Colonic mucosa (tissue), 4 donors: ENCODE results near the gene AMELY. TPM values are rescaled to one million over a fixed set of nuclear protein-coding genes. Genes with fewer than 3 reads are reported as not detected.
"Not testable (repeated sequence)": the region's sequence is repeated elsewhere in the genome, so short reads cannot be mapped to it uniquely, and the experiment has no call there.

Experiments used
- DNase-seq: peaks from one replicate; pipeline ENCODE4 v3.0.0-alpha.2; 2020
- H3K27ac ChIP-seq: fragments of 200-600 bp; one replicate; pipeline ENCODE4 v1.8.0; 2021
- H3K27me3 ChIP-seq: fragments of 200-600 bp; one replicate; pipeline ENCODE4 v1.8.0; 2021
- H3K36me3 ChIP-seq: fragments of 200-600 bp; one replicate; pipeline ENCODE4 v1.8.0; 2021
- H3K4me1 ChIP-seq: fragments of 200-600 bp; one replicate; pipeline ENCODE4 v1.8.0; 2021; ENCODE audit warnings: mild to moderate bottlenecking
- H3K4me3 ChIP-seq: fragments of 200-600 bp; one replicate; pipeline ENCODE4 v1.8.0; 2021
- H3K9ac ChIP-seq, 2 donors: one replicate each; pipeline ENCODE4 v1.7.0; 2013; ENCODE audit warnings: control low read depth in 2 of 2, low read depth in 2 of 2, low read length in 2 of 2
- H3K9me3 ChIP-seq: fragments of 200-600 bp; one replicate; pipeline ENCODE4 v1.8.0; 2021
- intact Hi-C: fragments of 100-400 bp; cut with DNase I; formaldehyde crosslinking; loops from one replicate; pipeline ENCODE4 v1.14.1; 2022
- total RNA-seq, 2 donors: library from RNA; stranded (reverse); fragmentation: NEBNext Ultra II Directional in 1 of 2; extraction: Animal tissue kit (Norgen Biotek cat#: 25700) in 1 of 2; gene quantifications; one replicate each; pipeline ENCODE4 v1.2.1, GENCODE V29; 2021
- TF ChIP-seq, protein P1 (sequence below): fragments of 200-600 bp; IDR thresholded peaks from one replicate; pipeline ENCODE4 v1.8.0; 2022; ENCODE audit warnings: antibody characterized with exemption, mild to moderate bottlenecking
- donor health status: healthy.
- donor health status: DM: no; HTN: no; CAD: no.
- donor health status: DM: no; HTN: no; CAD: no.

The AMELY gene
- total RNA-seq, 2 donors from 2014 or later, result not detected

DNA sequence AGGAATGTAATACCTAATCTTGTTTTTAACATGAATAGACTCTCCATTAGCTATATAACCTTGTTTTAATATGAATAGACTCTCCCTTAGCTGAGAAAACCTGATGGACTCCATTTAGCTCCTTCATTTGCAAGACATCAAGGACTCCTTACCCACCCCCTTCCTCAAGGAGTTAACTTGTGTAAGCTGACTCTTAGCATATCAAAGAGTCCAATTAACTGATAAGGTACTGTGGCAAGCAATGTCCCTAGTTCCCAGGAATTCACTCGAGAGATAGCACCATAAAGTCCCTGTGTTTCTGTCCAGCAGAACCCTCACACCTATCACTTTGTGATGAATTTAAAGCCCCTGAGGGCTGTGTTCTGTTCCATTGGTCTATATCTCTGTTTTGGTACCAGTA, 16.3 kb downstream of the AMELY start:
- Histone ChIP-seq H3K9ac (no peak overlapping the region), H3K9me3 (no peaks in the 10 kb centered on the region), H3K4me1 (no peaks in the 10 kb centered on the region), H3K27me3 (no peaks in the 10 kb centered on the region), H3K27ac (no peak overlapping the region), H3K4me3 (no peak overlapping the region), H3K36me3 (no peaks in the 10 kb centered on the region)
- intact Hi-C loops, result no loop called here
- TF ChIP-seq, protein P1, sequence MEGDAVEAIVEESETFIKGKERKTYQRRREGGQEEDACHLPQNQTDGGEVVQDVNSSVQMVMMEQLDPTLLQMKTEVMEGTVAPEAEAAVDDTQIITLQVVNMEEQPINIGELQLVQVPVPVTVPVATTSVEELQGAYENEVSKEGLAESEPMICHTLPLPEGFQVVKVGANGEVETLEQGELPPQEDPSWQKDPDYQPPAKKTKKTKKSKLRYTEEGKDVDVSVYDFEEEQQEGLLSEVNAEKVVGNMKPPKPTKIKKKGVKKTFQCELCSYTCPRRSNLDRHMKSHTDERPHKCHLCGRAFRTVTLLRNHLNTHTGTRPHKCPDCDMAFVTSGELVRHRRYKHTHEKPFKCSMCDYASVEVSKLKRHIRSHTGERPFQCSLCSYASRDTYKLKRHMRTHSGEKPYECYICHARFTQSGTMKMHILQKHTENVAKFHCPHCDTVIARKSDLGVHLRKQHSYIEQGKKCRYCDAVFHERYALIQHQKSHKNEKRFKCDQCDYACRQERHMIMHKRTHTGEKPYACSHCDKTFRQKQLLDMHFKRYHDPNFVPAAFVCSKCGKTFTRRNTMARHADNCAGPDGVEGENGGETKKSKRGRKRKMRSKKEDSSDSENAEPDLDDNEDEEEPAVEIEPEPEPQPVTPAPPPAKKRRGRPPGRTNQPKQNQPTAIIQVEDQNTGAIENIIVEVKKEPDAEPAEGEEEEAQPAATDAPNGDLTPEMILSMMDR, result no peak
- DNase-seq, result no peak

DNA sequence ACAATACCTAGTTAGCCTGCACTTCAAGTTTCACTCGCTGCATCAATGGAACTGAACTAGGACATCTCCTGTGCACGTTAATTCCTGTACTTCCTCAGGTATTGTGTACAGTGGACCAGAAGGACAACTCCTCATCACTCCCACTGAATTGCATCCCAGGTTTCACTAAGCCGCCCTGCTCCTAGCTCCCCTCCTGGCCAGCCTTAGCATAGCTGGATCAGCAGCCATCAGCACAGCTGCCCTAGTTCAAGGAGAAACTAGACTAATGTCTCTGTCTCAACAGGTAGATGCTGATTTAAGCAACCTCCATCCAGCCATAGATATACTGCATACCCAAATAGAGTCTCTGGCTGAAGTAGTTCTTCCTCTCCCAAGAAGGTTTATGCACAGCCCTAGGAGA, 17.1 kb downstream of the AMELY start:
- no peaks in the 10 kb centered on the region for H3K4me1 ChIP-seq
- intact Hi-C loops, result no loop called here
- no peak for DNase-seq
- TF ChIP-seq, protein P1, result no peak
- H3K36me3 ChIP-seq, result no peaks in the 10 kb centered on the region
- no peak overlapping the region for H3K27ac ChIP-seq
- no peak overlapping the region for H3K9ac ChIP-seq
- no peaks in the 10 kb centered on the region for H3K9me3 ChIP-seq
- H3K4me3 ChIP-seq, result no peak overlapping the region
- no peaks in the 10 kb centered on the region for H3K27me3 ChIP-seq

DNA sequence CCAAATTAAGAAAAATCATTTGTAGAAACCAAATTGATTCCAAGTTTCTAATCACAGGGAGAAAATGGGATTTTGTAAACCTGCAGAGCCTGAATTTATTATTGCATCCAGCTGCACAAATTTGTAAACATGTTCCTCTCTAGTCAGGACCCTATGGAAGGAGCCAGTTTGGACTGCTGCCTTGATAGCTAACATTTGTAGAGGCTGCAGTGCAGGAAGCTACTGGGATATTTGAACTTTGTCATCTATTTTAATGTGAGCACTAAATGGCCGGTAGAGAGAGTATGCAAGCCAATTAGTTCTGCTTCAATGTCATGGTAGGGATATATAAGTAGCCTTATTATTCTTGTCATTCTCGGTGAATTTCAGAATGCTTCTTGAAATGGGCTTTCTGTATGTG, 62.2 kb downstream of the AMELY start:
- Histone ChIP-seq H3K9ac (no peak overlapping the region), H3K36me3 (no peaks in the 10 kb centered on the region), H3K4me3 (no peak overlapping the region), H3K9me3 (no peaks in the 10 kb centered on the region), H3K4me1 (no peaks in the 10 kb centered on the region), H3K27ac (no peak overlapping the region), H3K27me3 (no peaks in the 10 kb centered on the region)
- TF ChIP-seq, protein P1, result no peak
- intact Hi-C loops, result no loop called here
- no peak for DNase-seq

DNA sequence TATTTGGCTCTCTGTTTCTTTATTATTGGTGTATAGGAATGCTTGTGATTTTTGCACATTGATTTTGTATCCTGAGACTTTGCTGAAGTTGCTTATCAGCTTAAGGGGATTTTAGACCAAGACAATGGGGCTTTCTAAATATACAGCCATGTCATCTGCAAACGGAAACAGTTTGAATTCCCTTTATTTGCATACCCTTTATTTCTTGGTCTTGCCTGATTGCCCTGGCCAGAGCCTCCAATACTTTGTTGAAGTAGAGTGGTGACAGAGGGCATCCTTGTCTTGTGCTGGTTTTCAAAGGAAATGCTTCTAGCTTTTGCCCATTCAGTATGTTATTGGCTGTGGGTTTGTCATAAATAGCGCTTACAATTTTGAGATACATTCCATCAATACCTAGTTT, 68.9 kb downstream of the AMELY start:
- H3K27me3 ChIP-seq, H3K9ac ChIP-seq, H3K36me3 ChIP-seq, DNase-seq, H3K27ac ChIP-seq, intact Hi-C loops, H3K9me3 ChIP-seq, H3K4me3 ChIP-seq, H3K4me1 ChIP-seq: not testable (repeated sequence)

Other genes starting within 250 kb of the AMELY start
- gene TBL1Y, start 1.1 kb downstream of the AMELY start, total RNA-seq, result not detected